Endothelial cell of umbilical vein (primary cell): ENCODE data around the gene IFI6. TPM values are rescaled to one million over a fixed set of nuclear protein-coding genes. Genes with fewer than 3 reads are reported as not detected.

Experiments
- BruUV-seq: library from RNA; stranded (reverse); fragments of 400-500 nt; replicated peaks from 2 replicates; lab custom pipeline; 2021; lab: Mats Ljungman, UMichigan
- CTCF ChIA-PET: fragments of 300-600, 350-600 bp; sonication (Branson Sonifier 250); formaldehyde crosslinking; loops from one replicate; lab custom pipeline; 2021; ENCODE audit warnings: antibody characterized with exemption, inconsistent platforms; lab: Charles Lee
- POLR2A ChIA-PET: fragments of 300-600, 350-600 bp; sonication (Branson Sonifier 250); formaldehyde crosslinking; loops from one replicate; lab custom pipeline; 2021; ENCODE audit warnings: antibody characterized with exemption, inconsistent platforms; lab: Charles Lee
- DNase-seq: peaks from one replicate; pipeline ENCODE4 v3.0.0-alpha.2; 2011; ENCODE audit warnings: low read depth, low spot score
- FAIRE-seq: peaks from 2 replicates; lab custom pipeline; 2011; peaks lifted over from hg19 to GRCh38; lab: Jason Lieb, UNC
- H2AFZ ChIP-seq: 2 replicates; pipeline ENCODE4 v1.6.0; 2012; ENCODE audit warnings: low read depth, low read length, control low read depth, inconsistent platforms
- H3K27ac ChIP-seq: 2 replicates; pipeline ENCODE4 v1.5.1; 2011; ENCODE audit warnings: low read depth, mild to moderate bottlenecking, control low read depth, low read length, moderate library complexity; ENCODE audit not compliant: insufficient read depth
- H3K27me3 ChIP-seq, 2 experiments: 2 replicates each; pipeline versions ENCODE4 v1.6.0 to v1.6.1; 2011; ENCODE audit warnings: low read length in 2 of 2, mixed read lengths in 1 of 2; ENCODE audit not compliant: control insufficient read depth in 2 of 2, insufficient read depth in 2 of 2
- H3K36me3 ChIP-seq, 2 experiments: 2 replicates in 1 of 2; 3 replicates in 1 of 2; pipeline ENCODE4 v1.5.1; 2011; ENCODE audit warnings: low read length in 2 of 2, mild to moderate bottlenecking in 1 of 2, moderate library complexity in 1 of 2; ENCODE audit not compliant: control insufficient read depth in 2 of 2, insufficient read depth in 2 of 2; ENCODE audit errors: extremely low read depth in 1 of 2
- H3K4me1 ChIP-seq: 3 replicates; pipeline ENCODE4 v1.5.1; 2011; ENCODE audit warnings: mild to moderate bottlenecking, low read length; ENCODE audit not compliant: control insufficient read depth, insufficient read depth; ENCODE audit errors: extremely low read depth
- H3K4me2 ChIP-seq: 2 replicates; pipeline ENCODE4 v1.6.1; 2011; ENCODE audit warnings: low read length, control low read depth, mixed read lengths; ENCODE audit not compliant: insufficient read depth
- H3K4me3 ChIP-seq, 3 experiments: fragments of 200-600 bp in 1 of 3; sonication (generic), shearing (Covaris generic) in 1 of 3; replicated peaks in 1 of 3; 2 replicates each; pipeline ENCODE4 v1.5.1; 2011 to 2016; ENCODE audit warnings: control low read depth in 3 of 3, low read length in 3 of 3, mild to moderate bottlenecking in 2 of 3, inconsistent platforms in 1 of 3, low read depth in 1 of 3, moderate library complexity in 1 of 3; ENCODE audit not compliant: insufficient read depth in 1 of 3
- H3K79me2 ChIP-seq: 2 replicates; pipeline ENCODE4 v1.6.0; 2012; ENCODE audit warnings: low read length, inconsistent platforms; ENCODE audit not compliant: control insufficient read depth, insufficient read depth
- H3K9ac ChIP-seq: replicated peaks from 2 replicates; pipeline ENCODE3; 2011; ENCODE audit warnings: low read length, control low read depth; ENCODE audit not compliant: insufficient read depth; ENCODE audit errors: extremely low read depth
- H3K9me1 ChIP-seq: replicated peaks from 3 replicates; pipeline ENCODE4 v1.6.0; 2011; ENCODE audit warnings: mild to moderate bottlenecking, low read length; ENCODE audit not compliant: control insufficient read depth, insufficient read depth; ENCODE audit errors: extremely low read depth
- H3K9me3 ChIP-seq: replicated peaks from 2 replicates; pipeline ENCODE4 v1.5.1; 2012; ENCODE audit warnings: low read length, inconsistent platforms; ENCODE audit not compliant: control insufficient read depth, insufficient read depth
- H4K20me1 ChIP-seq: replicated peaks from 2 replicates; pipeline ENCODE3; 2011; ENCODE audit warnings: mild to moderate bottlenecking, low read length; ENCODE audit not compliant: control insufficient read depth, insufficient read depth; ENCODE audit errors: extremely low read depth
- EZH2 ChIP-seq: IDR thresholded peaks from 2 replicates; pipeline ENCODE4 v1.6.1; 2012; ENCODE audit warnings: borderline replicate concordance, low read depth, mild to moderate bottlenecking, moderate library complexity, low read length, inconsistent platforms; ENCODE audit not compliant: severe bottlenecking
- FOS ChIP-seq: IDR thresholded peaks from 2 replicates; pipeline ENCODE4 v1.6.1; 2011; ENCODE audit warnings: mild to moderate bottlenecking, low read length, moderate library complexity, borderline replicate concordance; ENCODE audit not compliant: insufficient read depth
- MYC ChIP-seq: IDR thresholded peaks from one replicate; pipeline ENCODE4 v1.6.1; 2011; ENCODE audit warnings: mild to moderate bottlenecking, low read depth, low read length
- dilution Hi-C: fragments of 300-500 bp; cut with MboI; formaldehyde crosslinking; loops from one replicate; pipeline ENCODE4 v1.15.0; 2019; ENCODE audit warnings: low sequenced_read_pairs; ENCODE audit not compliant: extremely low pct_ligation_motif_present
- intact Hi-C: fragments of 100-400 bp; cut with micrococcal nuclease; formaldehyde crosslinking; loops from one replicate; pipeline ENCODE4 v1.10.0; 2022
- polyA plus RNA-seq, 4 experiments: library from polyadenylated mRNA; depleted of rRNA in 3 of 4; stranded (reverse) in 3 of 4; unstranded in 1 of 4; fragments of >200 nt; gene quantifications; 2 replicates each; pipeline versions ENCODE4 v1.2.1 to v1.2.3, GENCODE V29; 2011 to 2012; ENCODE audit warnings: missing spikeins in 1 of 4
- total RNA-seq: library from RNA; stranded (reverse); gene quantifications from 2 replicates; pipeline ENCODE4 v1.2.3, GENCODE V29; 2021
- TF ChIP-seq, protein P1 (sequence below), 2 donors: IDR thresholded peaks; 1 replicate in 1 of 2; 2 replicates in 1 of 2; pipeline ENCODE4 v1.5.1; 2011; ENCODE audit warnings: low read length in 2 of 2, mild to moderate bottlenecking in 2 of 2, moderate library complexity in 2 of 2, control low read depth in 1 of 2, inconsistent platforms in 1 of 2, low read depth in 1 of 2; ENCODE audit not compliant: insufficient read depth in 1 of 2; ENCODE audit errors: extremely low read depth in 1 of 2
- TF ChIP-seq, protein P2 (sequence below): IDR thresholded peaks from 2 replicates; pipeline ENCODE4 v1.6.1; 2011; ENCODE audit not compliant: insufficient read depth, insufficient read length

Gene IFI6
- total and polyA plus RNA-seq, 2 donors (not counting 3 experiments of a cell fraction or from before 2014, with no cell fraction given) = 28.4 to 47.9 TPM

DNA sequence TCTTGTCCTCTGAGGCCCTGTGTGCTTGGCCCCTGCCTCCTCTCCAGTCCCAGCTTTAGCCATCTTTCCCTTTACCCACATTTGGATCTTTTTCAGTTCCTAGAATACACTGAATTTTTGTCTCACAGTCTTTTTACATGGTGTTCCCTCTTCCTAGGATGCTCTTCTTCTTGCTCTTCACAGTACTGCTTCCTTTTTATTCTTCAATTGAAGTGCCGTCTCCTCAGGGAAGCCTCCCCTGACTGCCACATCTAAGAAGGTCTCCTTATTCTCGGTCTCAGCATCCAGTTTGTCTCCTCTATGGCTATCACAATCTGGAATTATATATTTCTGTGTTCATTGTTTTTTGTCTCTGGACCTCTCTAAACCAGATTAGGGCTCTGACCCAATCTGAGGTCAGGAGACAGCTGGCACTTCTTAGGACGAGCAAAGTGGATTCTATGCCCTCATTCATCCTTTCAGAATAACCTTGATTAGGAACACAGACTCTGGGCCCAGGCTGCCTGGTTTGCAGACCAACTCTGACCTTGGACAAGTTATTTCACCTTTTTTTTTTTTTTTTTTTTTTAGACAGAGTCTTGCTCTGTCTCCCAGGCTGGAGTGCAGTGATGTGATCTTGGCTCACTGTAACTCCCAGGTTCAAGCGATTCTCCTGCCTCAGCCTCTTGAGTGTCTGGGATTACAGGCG, 33.8 kb downstream of the IFI6 start:
- no peak for TF ChIP-seq EZH2
- TF ChIP-seq FOS = no peak
- TF ChIP-seq MYC = no peak
- TF ChIP-seq, protein P1, sequence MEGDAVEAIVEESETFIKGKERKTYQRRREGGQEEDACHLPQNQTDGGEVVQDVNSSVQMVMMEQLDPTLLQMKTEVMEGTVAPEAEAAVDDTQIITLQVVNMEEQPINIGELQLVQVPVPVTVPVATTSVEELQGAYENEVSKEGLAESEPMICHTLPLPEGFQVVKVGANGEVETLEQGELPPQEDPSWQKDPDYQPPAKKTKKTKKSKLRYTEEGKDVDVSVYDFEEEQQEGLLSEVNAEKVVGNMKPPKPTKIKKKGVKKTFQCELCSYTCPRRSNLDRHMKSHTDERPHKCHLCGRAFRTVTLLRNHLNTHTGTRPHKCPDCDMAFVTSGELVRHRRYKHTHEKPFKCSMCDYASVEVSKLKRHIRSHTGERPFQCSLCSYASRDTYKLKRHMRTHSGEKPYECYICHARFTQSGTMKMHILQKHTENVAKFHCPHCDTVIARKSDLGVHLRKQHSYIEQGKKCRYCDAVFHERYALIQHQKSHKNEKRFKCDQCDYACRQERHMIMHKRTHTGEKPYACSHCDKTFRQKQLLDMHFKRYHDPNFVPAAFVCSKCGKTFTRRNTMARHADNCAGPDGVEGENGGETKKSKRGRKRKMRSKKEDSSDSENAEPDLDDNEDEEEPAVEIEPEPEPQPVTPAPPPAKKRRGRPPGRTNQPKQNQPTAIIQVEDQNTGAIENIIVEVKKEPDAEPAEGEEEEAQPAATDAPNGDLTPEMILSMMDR (IDR thresholded peaks at IDR 0.05; ENCODE audit: extremely low read depth in 1 of 2, insufficient read depth in 1 of 2, low read depth in 1 of 2, low read length in 2 of 2) = no peak
- TF ChIP-seq, protein P2, sequence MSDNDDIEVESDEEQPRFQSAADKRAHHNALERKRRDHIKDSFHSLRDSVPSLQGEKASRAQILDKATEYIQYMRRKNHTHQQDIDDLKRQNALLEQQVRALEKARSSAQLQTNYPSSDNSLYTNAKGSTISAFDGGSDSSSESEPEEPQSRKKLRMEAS = no peak
- no peaks in the 10 kb centered on the region for H3K79me2 ChIP-seq
- H3K9ac ChIP-seq = no peak overlapping the region
- H3K27ac ChIP-seq = no peak overlapping the region
- H3K4me3 ChIP-seq = no peak overlapping the region
- POLR2A ChIA-PET = no interaction called here
- H3K36me3 ChIP-seq = no peaks in the 10 kb centered on the region
- no peaks in the 10 kb centered on the region for H3K27me3 ChIP-seq
- dilution Hi-C loops = no loop called here
- BruUV-seq = no TSS peak
- peaks cover 12% of the 10 kb centered on the region for H3K4me1 ChIP-seq
- intact Hi-C loops = no loop called here
- H4K20me1 ChIP-seq = no peaks in the 10 kb centered on the region
- DNase-seq (no peak), FAIRE-seq (no peak)
- CTCF ChIA-PET = interaction anchor here (1.0 to 1.2 kb wide), 2 partner anchors 25 to 28 kb away, joined by 3 to 4 read pairs; no protein-coding TSS in a partner anchor
- no peaks in the 10 kb centered on the region for H3K9me3 ChIP-seq
- H3K4me2 ChIP-seq = no peak overlapping the region
- no peaks in the 10 kb centered on the region for H3K9me1 ChIP-seq
- no peak overlapping the region for H2AFZ ChIP-seq
